Measurements from ENCODE around the gene PKHD1.

Gene PKHD1

DNA sequence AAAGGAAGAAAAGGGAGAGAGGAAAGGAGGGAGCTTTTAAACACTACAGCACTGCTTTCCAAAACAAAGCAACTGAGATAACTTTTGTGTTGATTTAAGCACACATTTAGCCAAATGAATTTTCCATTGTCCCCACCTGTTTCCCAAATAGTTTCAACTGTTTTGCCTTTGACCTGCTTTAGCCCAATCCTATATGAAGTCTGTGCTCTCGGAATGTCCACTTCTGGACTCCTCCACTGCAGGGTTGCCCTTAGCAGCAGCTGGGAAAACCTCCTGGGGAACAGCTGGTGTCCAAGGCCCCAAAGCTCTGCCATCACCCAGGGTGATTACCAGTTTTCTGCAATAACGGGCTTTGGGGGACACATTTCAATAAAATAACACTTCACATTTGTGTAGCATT, 44.9 kb upstream of the PKHD1 start:
- no peak overlapping the region for H3K4me3 ChIP-seq (ENCODE audit: control insufficient read depth, low read depth, low read length)
- no peak for DNase-seq (ENCODE audit: low read depth)
- TF ChIP-seq CTCF (IDR thresholded peaks at IDR 0.05; ENCODE audit: control insufficient read depth, insufficient read depth, low read depth, low read length, missing control alignments), result no peak

- no peak overlapping the region for H3K4me3 ChIP-seq (ENCODE audit: control insufficient read depth, low read depth, low read length)
- no peak for TF ChIP-seq CTCF (IDR thresholded peaks at IDR 0.05; ENCODE audit: control insufficient read depth, insufficient read depth, low read depth, low read length, missing control alignments)
- no peak for DNase-seq (ENCODE audit: low read depth)
Measured at GRCh38 chr6:52130440-52130839, 43.0 kb upstream of the PKHD1 start.

- no peak for DNase-seq (ENCODE audit: low read depth)
- no peak overlapping the region for H3K4me3 ChIP-seq (ENCODE audit: control insufficient read depth, low read depth, low read length)
- TF ChIP-seq CTCF (IDR thresholded peaks at IDR 0.05; ENCODE audit: control insufficient read depth, insufficient read depth, low read depth, low read length, missing control alignments), result no peak
Measured at GRCh38 chr6:52127957-52128356, 40.5 kb upstream of the PKHD1 start.

DNA sequence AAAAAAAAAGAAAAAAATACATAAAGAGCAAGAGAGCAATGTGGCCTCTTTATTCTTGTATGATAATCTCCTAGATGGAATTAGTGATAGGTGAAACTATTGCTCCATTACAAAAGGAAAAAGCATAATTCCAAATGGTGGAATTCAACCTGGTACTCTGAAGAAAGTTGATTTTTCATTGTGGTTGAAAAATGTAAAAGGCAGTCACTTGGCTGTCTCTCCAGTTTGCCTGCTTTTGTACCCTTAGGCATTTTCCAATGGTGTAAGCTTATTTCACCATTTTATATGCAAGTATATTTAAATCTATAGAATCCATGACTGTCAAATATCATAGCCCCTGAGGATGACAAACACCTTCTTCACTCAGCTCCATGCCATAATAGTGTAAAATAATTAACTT, 38.8 kb upstream of the PKHD1 start:
- no peak for TF ChIP-seq CTCF (IDR thresholded peaks at IDR 0.05; ENCODE audit: control insufficient read depth, insufficient read depth, low read depth, low read length, missing control alignments)
- DNase-seq (ENCODE audit: low read depth), result no peak

DNA sequence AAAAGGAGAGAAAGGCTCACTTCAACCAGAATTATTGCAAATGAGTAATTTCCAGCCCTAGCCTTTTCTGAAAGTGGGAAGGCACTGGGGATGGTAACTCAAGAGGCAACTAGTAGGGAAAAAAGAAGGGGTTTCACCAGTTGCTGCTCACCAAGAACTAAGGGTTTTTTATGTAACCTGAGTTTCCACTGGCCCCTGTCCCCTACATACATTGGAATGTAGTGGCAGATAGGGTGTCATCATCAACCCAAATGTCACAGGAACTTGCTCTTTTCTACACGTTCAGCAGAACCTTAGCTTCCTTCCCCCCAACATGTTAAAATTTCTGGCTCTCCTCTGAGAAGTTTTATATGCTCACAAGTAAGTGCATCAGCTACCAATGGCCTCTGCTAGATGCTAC, 38.2 kb upstream of the PKHD1 start:
- no peak overlapping the region for H3K4me3 ChIP-seq (ENCODE audit: control insufficient read depth, low read depth, low read length)
- no peak for TF ChIP-seq CTCF (IDR thresholded peaks at IDR 0.05; ENCODE audit: control insufficient read depth, insufficient read depth, low read depth, low read length, missing control alignments)
- DNase-seq (ENCODE audit: low read depth), result no peak

More for the DNA sequence above, 38.8 kb upstream of the PKHD1 start:
- no peak overlapping the region for H3K4me3 ChIP-seq (ENCODE audit: control insufficient read depth, low read depth, low read length)

DNA sequence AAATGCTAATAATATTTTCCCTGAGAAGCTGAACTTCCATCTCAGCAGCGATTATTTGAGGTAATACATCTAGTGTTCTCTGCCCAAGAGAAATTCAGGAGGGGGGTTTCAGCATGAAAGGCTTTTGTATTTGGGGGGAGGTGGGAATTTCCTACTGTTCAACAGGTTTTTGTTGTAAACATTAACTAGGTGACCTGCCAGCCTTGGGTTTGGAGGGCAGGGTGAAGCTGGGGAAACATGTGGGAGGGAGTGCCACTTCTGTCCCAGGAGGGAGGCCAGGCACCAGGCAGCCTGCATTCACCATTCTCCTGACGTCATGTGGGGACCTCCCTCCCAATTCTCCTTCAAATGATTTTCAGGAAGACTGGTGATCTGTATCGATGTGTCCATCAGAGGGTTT, 37.7 kb upstream of the PKHD1 start:
- DNase-seq (ENCODE audit: low read depth), result no peak
- H3K4me3 ChIP-seq (ENCODE audit: control insufficient read depth, low read depth, low read length), result no peak overlapping the region
- no peak for TF ChIP-seq CTCF (IDR thresholded peaks at IDR 0.05; ENCODE audit: control insufficient read depth, insufficient read depth, low read depth, low read length, missing control alignments)
